ENCODE results near the gene PSMD6.

The PSMD6 gene

GRCh38 chr3:63988943-63989342, 34.4 kb downstream of the PSMD6 start:
- in situ Hi-C loops (cut with HindIII; ENCODE audit: low sequenced_read_pairs): no loop called here
- DNase-seq (ENCODE audit: low read depth, low spot score): no peak
- H3K4me3 ChIP-seq (ENCODE audit: low read depth, low read length): no peak overlapping the region
- TF ChIP-seq CTCF (IDR thresholded peaks at IDR 0.05; ENCODE audit: low read depth, low read length): no peak

- TF ChIP-seq CTCF (IDR thresholded peaks at IDR 0.05; ENCODE audit: low read depth, low read length): no peak
- no peak overlapping the region for H3K4me3 ChIP-seq (ENCODE audit: low read depth, low read length)
- DNase-seq (ENCODE audit: low read depth, low spot score): no peak
- in situ Hi-C loops (cut with HindIII; ENCODE audit: low sequenced_read_pairs): no loop called here
Observed at GRCh38 chr3:63986831-63987230, 36.5 kb downstream of the PSMD6 start.

GRCh38 chr3:63986146-63986545, 37.1 kb downstream of the PSMD6 start:
- no peak overlapping the region for H3K4me3 ChIP-seq (ENCODE audit: low read depth, low read length)
- no peak for TF ChIP-seq CTCF (IDR thresholded peaks at IDR 0.05; ENCODE audit: low read depth, low read length)
- DNase-seq (ENCODE audit: low read depth, low spot score): no peak
- in situ Hi-C loops (cut with HindIII; ENCODE audit: low sequenced_read_pairs): no loop called here

DNA sequence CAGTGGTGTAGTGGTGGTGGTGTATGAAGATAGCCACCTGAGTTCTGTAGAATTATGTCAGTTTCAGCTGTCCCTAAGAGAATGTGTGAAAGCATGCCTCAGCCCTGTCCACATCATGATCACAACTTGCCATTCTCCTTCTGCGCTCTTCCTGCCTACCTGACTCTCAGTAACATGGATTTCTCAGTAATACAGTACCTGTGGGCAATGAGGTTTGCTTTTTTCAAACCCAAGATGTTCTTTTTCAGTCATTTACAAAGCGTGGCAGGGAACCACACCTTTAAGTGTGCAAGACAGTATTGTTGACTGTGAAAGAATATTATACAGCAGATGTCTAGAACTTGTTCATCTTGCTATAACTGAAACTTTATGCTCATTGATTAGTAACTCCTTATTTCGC, 38.9 kb downstream of the PSMD6 start:
- no peak for DNase-seq (ENCODE audit: low read depth, low spot score)
- no peak for TF ChIP-seq CTCF (IDR thresholded peaks at IDR 0.05; ENCODE audit: low read depth, low read length)
- in situ Hi-C loops (cut with HindIII; ENCODE audit: low sequenced_read_pairs): no loop called here
- H3K4me3 ChIP-seq (ENCODE audit: low read depth, low read length): no peak overlapping the region

DNA sequence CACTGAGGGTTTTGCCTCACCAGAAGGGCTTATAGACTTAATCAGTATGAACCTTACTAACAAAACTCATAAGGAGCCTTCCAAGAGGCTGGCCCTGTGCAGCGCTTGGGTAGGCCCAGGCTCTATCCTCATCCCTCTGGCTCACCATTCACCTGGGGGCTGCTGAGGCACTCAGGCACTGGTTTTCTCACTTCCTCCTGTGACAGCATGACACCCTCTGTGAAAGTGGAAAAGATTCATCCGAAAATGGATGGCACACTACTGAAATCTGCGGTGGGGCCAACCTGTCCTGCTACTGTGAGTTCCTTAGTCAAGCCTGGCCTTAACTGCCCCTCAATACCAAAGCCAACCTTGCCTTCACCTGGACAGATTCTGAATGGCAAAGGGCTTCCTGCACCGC, 41.3 kb downstream of the PSMD6 start:
- no peak overlapping the region for H3K4me3 ChIP-seq (ENCODE audit: low read depth, low read length)
- no peak for TF ChIP-seq CTCF (IDR thresholded peaks at IDR 0.05; ENCODE audit: low read depth, low read length)
- in situ Hi-C loops (cut with HindIII; ENCODE audit: low sequenced_read_pairs): no loop called here
- DNase-seq (ENCODE audit: low read depth, low spot score): no peak

GRCh38 chr3:63980830-63981498, 42.3 kb downstream of the PSMD6 start:
- in situ Hi-C loops (cut with HindIII; ENCODE audit: low sequenced_read_pairs): no loop called here
- H3K4me3 ChIP-seq (ENCODE audit: low read depth, low read length): no peak overlapping the region
- no peak for TF ChIP-seq CTCF (IDR thresholded peaks at IDR 0.05; ENCODE audit: low read depth, low read length)
- no peak for DNase-seq (ENCODE audit: low read depth, low spot score)

All from astrocyte of the spinal cord (primary cell).